Coronary artery (tissue), 2 donors: ENCODE measurements around the gene TBL1XR1.
"Not testable (repeated sequence)": the region's sequence is repeated elsewhere in the genome, so short reads cannot be mapped to it uniquely, and the experiment has no call there.

ENCODE experiments used
- DNase-seq: peaks from one replicate; pipeline ENCODE4 v3.0.0-alpha.2; 2017; ENCODE audit warnings: low spot score
- H3K27ac ChIP-seq, 2 donors: fragments of 200-600 bp; sonication (generic); one replicate each; pipeline ENCODE4 v1.5.1; 2016 to 2019
- H3K4me3 ChIP-seq: fragments of 200-600 bp; sonication (generic); 2 replicates; pipeline ENCODE4 v1.5.1; 2016; ENCODE audit warnings: mild to moderate bottlenecking, moderate library complexity
- CTCF ChIP-seq: fragments of 200-600 bp; sonication (generic); IDR thresholded peaks from one replicate; pipeline ENCODE4 v1.5.1; 2019; ENCODE audit warnings: antibody characterized with exemption

Gene TBL1XR1

GRCh38 chr3:177190756-177191681, 6.3 kb downstream of the TBL1XR1 start:
- Histone ChIP-seq H3K4me3 (no peak overlapping the region), H3K27ac (peak overlapping the region; percentile 53 to 57)
- DNase-seq, result no peak
- TF ChIP-seq CTCF, result no peak

GRCh38 chr3:177190184-177190583, 7.1 kb downstream of the TBL1XR1 start:
- peak overlapping the region; percentile 53 to 57 for H3K27ac ChIP-seq
- not testable (repeated sequence) for DNase-seq, H3K4me3 ChIP-seq

- not testable (repeated sequence) for DNase-seq, H3K27ac ChIP-seq
These were observed 9.0 kb downstream of the TBL1XR1 start for GRCh38 chr3:177188325-177188724.

GRCh38 chr3:177186306-177186705, 11.0 kb downstream of the TBL1XR1 start:
- no peak for DNase-seq
- no peak for TF ChIP-seq CTCF
- no peak overlapping the region for H3K27ac ChIP-seq
- no peak overlapping the region for H3K4me3 ChIP-seq

More at GRCh38 chr3:177188325-177188724, 9.0 kb downstream of the TBL1XR1 start:
- not testable (repeated sequence) for H3K4me3 ChIP-seq

GRCh38 chr3:177185035-177185574, 12.2 kb downstream of the TBL1XR1 start:
- no peak for TF ChIP-seq CTCF
- no peak for DNase-seq
- Histone ChIP-seq H3K27ac (peak overlapping the region in 1 of 2 donors; percentile 18), H3K4me3 (no peak overlapping the region)

GRCh38 chr3:177184602-177185001, 12.7 kb downstream of the TBL1XR1 start:
- H3K27ac ChIP-seq, DNase-seq, H3K4me3 ChIP-seq: not testable (repeated sequence)

GRCh38 chr3:177182352-177182751, 14.9 kb downstream of the TBL1XR1 start:
- H3K27ac ChIP-seq, result no peak overlapping the region
- DNase-seq, result no peak
- no peak overlapping the region for H3K4me3 ChIP-seq
- no peak for TF ChIP-seq CTCF

- TF ChIP-seq CTCF, result no peak
- Histone ChIP-seq H3K4me3 (no peak overlapping the region), H3K27ac (no peak overlapping the region)
- DNase-seq, result no peak
These were observed 15.9 kb downstream of the TBL1XR1 start for GRCh38 chr3:177181418-177181817.
